HL-60/S4 treated with retinoic acid at 250 ng/mL for 4 days and 3 days (cell line): Measurements from ENCODE around the gene MAGEA2.
"Not testable (repeated sequence)": the region's sequence is repeated elsewhere in the genome, so short reads cannot be mapped to it uniquely, and the experiment has no call there.

Experiments
- in situ Hi-C: fragments of 300-500 bp; cut with MboI; formaldehyde crosslinking; loops from 2 replicates; pipeline ENCODE4 v1.7.0; 2022; ENCODE audit warnings: low sequenced_read_pairs

The MAGEA2 gene

DNA sequence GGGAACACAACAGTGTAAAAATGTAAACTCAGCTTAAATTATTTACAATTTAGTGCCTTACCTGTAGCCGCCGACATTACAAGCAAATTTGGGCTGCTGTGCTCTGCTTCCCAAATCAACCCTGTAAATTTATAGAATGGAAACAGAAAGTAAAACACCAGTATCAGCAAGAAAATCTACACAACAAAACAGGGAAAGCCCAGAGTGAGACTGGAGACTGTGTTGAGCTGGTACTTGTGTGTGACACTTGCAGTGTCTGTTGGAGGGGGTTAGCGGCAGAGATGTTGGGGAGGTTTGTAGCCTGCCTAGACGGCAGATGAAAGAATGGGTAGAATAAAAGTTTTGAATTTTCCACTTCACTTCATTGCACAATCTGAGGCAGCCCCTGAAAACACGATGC, 40.4 kb downstream of the MAGEA2 start:
- in situ Hi-C loops, result not testable (repeated sequence)

DNA sequence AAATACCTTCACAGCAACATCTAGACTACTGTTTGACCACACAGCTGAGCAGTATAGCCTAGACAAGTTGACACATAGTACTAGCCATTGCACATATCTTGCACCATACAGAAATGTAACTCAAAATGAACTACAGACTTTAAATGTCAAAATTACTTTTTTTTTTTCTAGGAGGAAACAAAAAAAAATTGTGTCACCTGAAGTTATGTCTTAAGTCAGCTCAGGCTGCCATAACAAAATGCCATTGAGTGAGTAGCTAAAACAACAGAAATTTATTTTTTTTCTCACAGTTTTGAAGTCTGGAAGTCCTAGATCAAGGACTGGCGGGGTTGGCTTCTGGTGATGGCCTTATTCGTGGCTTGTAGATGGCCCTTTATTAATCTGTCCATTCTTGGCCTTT, 44.5 kb downstream of the MAGEA2 start, which contains the start of gene CSAG2:
Gene CSAG2, minus strand, starts transcription at position 101 of the 400 bp plus-strand sequence. CDS start 161 bp downstream, outside the sequence.
- in situ Hi-C loops, result not testable (repeated sequence)

DNA sequence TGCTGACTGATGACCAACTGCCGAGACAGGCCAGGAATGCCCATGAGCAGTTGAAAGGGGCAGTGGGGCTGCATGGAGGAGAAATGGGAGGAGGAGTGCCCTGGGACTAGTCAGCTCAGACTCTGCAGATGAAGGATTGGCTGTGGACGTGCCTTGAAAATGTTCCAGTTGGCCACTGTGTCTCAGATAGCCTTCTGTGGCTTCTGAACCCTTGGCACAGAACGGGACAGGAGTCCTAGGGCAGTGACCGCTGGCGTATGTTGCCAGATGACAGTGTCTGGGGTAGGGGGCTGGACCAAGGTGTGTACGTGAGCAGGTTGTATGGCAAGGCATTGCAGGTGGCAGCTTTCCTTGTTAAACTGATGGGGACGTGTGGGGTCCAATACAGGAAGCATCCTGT, 47.1 kb downstream of the MAGEA2 start:
- in situ Hi-C loops, result not testable (repeated sequence)

DNA sequence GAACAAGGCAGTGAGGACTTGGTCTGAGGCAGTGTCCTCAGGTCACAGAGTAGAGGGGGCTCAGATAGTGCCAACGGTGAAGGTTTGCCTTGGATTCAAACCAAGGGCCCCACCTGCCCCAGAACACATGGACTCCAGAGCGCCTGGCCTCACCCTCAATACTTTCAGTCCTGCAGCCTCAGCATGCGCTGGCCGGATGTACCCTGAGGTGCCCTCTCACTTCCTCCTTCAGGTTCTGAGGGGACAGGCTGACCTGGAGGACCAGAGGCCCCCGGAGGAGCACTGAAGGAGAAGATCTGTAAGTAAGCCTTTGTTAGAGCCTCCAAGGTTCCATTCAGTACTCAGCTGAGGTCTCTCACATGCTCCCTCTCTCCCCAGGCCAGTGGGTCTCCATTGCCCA, 53.3 kb downstream of the MAGEA2 start:
- in situ Hi-C loops, result not testable (repeated sequence)
